ENCODE results near the gene CENPM.
"Not testable (repeated sequence)": the region's sequence is repeated elsewhere in the genome, so short reads cannot be mapped to it uniquely, and the experiment has no call there.

Gene CENPM

DNA sequence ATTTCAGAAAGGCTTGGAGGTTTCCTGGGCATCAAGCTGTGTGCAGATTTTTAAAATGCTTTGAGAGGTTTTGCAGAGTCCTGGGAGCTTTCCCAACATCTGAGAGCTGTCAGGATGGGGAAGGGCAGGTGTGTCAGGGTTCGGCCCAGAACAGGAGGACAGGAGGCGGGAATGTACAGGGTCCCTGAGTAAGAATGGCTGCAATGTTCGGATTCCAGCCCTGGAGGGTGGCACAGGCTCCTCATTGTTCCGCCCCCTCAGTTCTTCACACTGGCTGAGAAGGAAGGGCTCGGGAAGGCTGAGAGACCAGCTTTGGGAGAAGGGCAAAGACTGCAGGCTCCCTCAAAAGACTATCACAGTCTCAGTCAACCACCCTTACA is 17.1 kb upstream of the CENPM start:
- H3K27me3 ChIP-seq (ENCODE audit: low read depth, low read length): no peaks in the 10 kb centered on the region
- H3K27ac ChIP-seq (ENCODE audit: low read length): no peak overlapping the region
- no peaks in the 10 kb centered on the region for H3K4me1 ChIP-seq (ENCODE audit: control insufficient read depth in 1 of 2, insufficient read depth in 2 of 2, low read length in 2 of 2)
- no peaks in the 10 kb centered on the region for H3K9me3 ChIP-seq (ENCODE audit: control insufficient read depth in 1 of 2, low read length in 2 of 2)
- H3K4me3 ChIP-seq (ENCODE audit: low read depth in 1 of 2, low read length in 2 of 2): no peak overlapping the region
- no peaks in the 10 kb centered on the region for H3K36me3 ChIP-seq (ENCODE audit: control insufficient read depth in 1 of 2, insufficient read depth in 2 of 2, low read length in 2 of 2)

- Histone ChIP-seq H3K27me3 (ENCODE audit: low read depth, low read length) (no peaks in the 10 kb centered on the region), H3K27ac (ENCODE audit: low read length) (no peak overlapping the region), H3K9me3 (ENCODE audit: control insufficient read depth in 1 of 2, low read length in 2 of 2) (no peaks in the 10 kb centered on the region), H3K4me3 (ENCODE audit: low read depth in 1 of 2, low read length in 2 of 2) (no peak overlapping the region), H3K36me3 (ENCODE audit: control insufficient read depth in 1 of 2, insufficient read depth in 2 of 2, low read length in 2 of 2) (no peaks in the 10 kb centered on the region), H3K4me1 (ENCODE audit: control insufficient read depth in 1 of 2, insufficient read depth in 2 of 2, low read length in 2 of 2) (no peaks in the 10 kb centered on the region)
Observed at GRCh38 chr22:41963453-41964111, 16.6 kb upstream of the CENPM start.

GRCh38 chr22:41957941-41958556 is 11.1 kb upstream of the CENPM start:
- H3K27me3 ChIP-seq (ENCODE audit: low read depth, low read length): no peaks in the 10 kb centered on the region
- H3K27ac ChIP-seq (ENCODE audit: low read length): no peak overlapping the region
- no peak overlapping the region for H3K4me3 ChIP-seq (ENCODE audit: low read depth in 1 of 2, low read length in 2 of 2)
- peaks cover 0 to 5% of the 10 kb centered on the region in 2 donors for H3K4me1 ChIP-seq (ENCODE audit: control insufficient read depth in 1 of 2, insufficient read depth in 2 of 2, low read length in 2 of 2)
- no peaks in the 10 kb centered on the region for H3K9me3 ChIP-seq (ENCODE audit: control insufficient read depth in 1 of 2, low read length in 2 of 2)
- H3K36me3 ChIP-seq (ENCODE audit: control insufficient read depth in 1 of 2, insufficient read depth in 2 of 2, low read length in 2 of 2): no peaks in the 10 kb centered on the region

DNA sequence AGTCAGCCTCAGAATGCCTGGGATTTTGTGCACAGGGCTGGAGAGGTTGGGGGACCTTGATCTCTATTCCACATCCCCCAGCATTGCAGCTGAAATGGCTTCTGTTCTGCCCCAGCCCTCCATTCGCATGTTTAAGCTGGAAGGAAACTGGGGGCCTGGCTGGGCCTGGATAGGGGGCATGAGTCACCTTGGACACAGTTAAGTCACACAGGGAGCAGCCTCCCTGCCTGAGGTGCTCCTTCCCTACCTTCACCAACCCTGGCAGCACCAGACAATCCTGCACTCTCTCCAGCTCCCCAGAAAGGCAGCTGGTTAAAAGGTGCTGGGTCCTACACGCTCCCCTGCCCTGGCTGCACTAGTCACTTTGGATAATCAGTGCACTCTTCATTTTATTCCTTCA is 5.8 kb upstream of the CENPM start:
- no peak overlapping the region for H3K27ac ChIP-seq (ENCODE audit: low read length)
- H3K27me3 ChIP-seq (ENCODE audit: low read depth, low read length): no peaks in the 10 kb centered on the region
- H3K36me3 ChIP-seq (ENCODE audit: control insufficient read depth in 1 of 2, insufficient read depth in 2 of 2, low read length in 2 of 2): no peaks in the 10 kb centered on the region
- H3K4me1 ChIP-seq (ENCODE audit: control insufficient read depth in 1 of 2, insufficient read depth in 2 of 2, low read length in 2 of 2): peaks cover 0 to 5% of the 10 kb centered on the region in 2 donors
- H3K4me3 ChIP-seq (ENCODE audit: low read depth in 1 of 2, low read length in 2 of 2): no peak overlapping the region
- no peaks in the 10 kb centered on the region for H3K9me3 ChIP-seq (ENCODE audit: control insufficient read depth in 1 of 2, low read length in 2 of 2)

GRCh38 chr22:41951898-41952474 is 5.0 kb upstream of the CENPM start, which contains the start of gene SMIM45:
TSS of gene SMIM45 (plus strand) at chr22:41952150.
- Histone ChIP-seq H3K9me3 (ENCODE audit: control insufficient read depth in 1 of 2, low read length in 2 of 2) (no peaks in the 10 kb centered on the region), H3K27ac (ENCODE audit: low read length) (no peak within 1 kb of the TSS), H3K4me3 (ENCODE audit: low read depth in 1 of 2, low read length in 2 of 2) (no peak within 1 kb of the TSS), H3K36me3 (ENCODE audit: control insufficient read depth in 1 of 2, insufficient read depth in 2 of 2, low read length in 2 of 2) (no peaks in the 10 kb centered on the region), H3K4me1 (ENCODE audit: control insufficient read depth in 1 of 2, insufficient read depth in 2 of 2, low read length in 2 of 2) (no peaks in the 10 kb centered on the region), H3K27me3 (ENCODE audit: low read depth, low read length) (no peaks in the 10 kb centered on the region)

DNA sequence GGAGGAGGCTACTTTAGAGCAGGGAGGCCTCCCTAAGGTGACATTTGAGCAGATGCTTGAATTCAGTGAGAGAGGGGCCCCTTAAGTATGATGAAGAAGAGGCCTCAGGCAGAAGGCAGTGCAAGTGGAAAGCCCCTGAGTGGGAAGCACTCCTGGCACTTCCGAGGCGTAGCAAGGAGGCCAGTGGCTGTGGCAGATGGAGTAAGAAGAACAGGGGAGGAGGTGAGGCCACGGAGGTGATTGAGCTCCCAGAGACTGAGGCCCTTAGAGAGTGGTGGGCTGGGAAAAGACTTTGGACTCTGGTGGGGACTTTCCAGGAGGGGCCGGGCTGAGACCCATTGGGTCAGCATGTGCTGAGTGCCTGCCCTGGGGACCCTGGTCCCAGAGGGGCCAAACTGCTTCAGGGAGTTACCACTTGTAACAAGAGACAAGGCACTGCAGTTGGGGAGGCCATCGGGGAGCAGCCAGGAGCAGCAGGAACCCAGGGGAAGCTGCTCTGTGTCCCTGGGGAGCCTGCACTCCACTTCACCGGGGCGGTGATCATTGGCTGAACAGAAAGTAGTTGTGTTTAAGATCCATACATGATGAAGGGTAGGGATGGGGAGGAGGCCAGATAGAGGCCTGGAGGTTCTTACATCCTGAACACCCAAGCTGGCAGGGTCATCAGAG is 2.5 kb upstream of the CENPM start:
- no peak overlapping the region for H3K27ac ChIP-seq (ENCODE audit: low read length)
- no peaks in the 10 kb centered on the region for H3K9me3 ChIP-seq (ENCODE audit: control insufficient read depth in 1 of 2, low read length in 2 of 2)
- no peak overlapping the region for H3K4me3 ChIP-seq (ENCODE audit: low read depth in 1 of 2, low read length in 2 of 2)
- no peaks in the 10 kb centered on the region for H3K36me3 ChIP-seq (ENCODE audit: control insufficient read depth in 1 of 2, insufficient read depth in 2 of 2, low read length in 2 of 2)
- H3K27me3 ChIP-seq (ENCODE audit: low read depth, low read length): no peaks in the 10 kb centered on the region
- H3K4me1 ChIP-seq (ENCODE audit: control insufficient read depth in 1 of 2, insufficient read depth in 2 of 2, low read length in 2 of 2): peaks cover 4 to 9% of the 10 kb centered on the region in 2 donors

DNA sequence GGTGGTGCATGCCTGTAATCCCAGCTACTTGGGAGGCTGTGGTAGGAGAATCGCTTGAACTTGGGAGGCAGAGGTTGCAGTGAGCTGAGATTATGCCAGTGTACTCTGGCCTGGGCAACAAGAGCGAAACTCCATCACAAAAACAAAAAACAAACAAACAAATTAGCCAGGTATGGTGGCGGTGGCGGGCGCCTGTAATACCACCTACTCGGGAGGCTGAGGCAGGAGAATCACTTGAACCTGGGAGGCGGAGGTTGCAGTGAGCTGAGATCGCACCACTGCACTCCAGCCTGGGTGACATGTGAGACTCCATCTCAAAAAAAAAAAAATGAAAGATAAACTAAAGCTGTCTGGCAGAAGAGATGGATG is 2.0 kb upstream of the CENPM start:
- not testable (repeated sequence) for H3K36me3 ChIP-seq (ENCODE audit: control insufficient read depth in 1 of 2, insufficient read depth in 2 of 2, low read length in 2 of 2); H3K27me3 ChIP-seq (ENCODE audit: low read depth, low read length); H3K9me3 ChIP-seq (ENCODE audit: control insufficient read depth in 1 of 2, low read length in 2 of 2); H3K4me1 ChIP-seq (ENCODE audit: control insufficient read depth in 1 of 2, insufficient read depth in 2 of 2, low read length in 2 of 2); H3K4me3 ChIP-seq (ENCODE audit: low read depth in 1 of 2, low read length in 2 of 2); H3K27ac ChIP-seq (ENCODE audit: low read length)

GRCh38 chr22:41948142-41948541 is 1.2 kb upstream of the CENPM start:
- Histone ChIP-seq H3K9me3 (ENCODE audit: control insufficient read depth in 1 of 2, low read length in 2 of 2) (no peaks in the 10 kb centered on the region), H3K27ac (ENCODE audit: low read length) (no peak overlapping the region), H3K27me3 (ENCODE audit: low read depth, low read length) (no peaks in the 10 kb centered on the region), H3K4me1 (ENCODE audit: control insufficient read depth in 1 of 2, insufficient read depth in 2 of 2, low read length in 2 of 2) (peaks cover 4 to 9% of the 10 kb centered on the region in 2 donors), H3K36me3 (ENCODE audit: control insufficient read depth in 1 of 2, insufficient read depth in 2 of 2, low read length in 2 of 2) (no peaks in the 10 kb centered on the region), H3K4me3 (ENCODE audit: low read depth in 1 of 2, low read length in 2 of 2) (no peak overlapping the region)

DNA sequence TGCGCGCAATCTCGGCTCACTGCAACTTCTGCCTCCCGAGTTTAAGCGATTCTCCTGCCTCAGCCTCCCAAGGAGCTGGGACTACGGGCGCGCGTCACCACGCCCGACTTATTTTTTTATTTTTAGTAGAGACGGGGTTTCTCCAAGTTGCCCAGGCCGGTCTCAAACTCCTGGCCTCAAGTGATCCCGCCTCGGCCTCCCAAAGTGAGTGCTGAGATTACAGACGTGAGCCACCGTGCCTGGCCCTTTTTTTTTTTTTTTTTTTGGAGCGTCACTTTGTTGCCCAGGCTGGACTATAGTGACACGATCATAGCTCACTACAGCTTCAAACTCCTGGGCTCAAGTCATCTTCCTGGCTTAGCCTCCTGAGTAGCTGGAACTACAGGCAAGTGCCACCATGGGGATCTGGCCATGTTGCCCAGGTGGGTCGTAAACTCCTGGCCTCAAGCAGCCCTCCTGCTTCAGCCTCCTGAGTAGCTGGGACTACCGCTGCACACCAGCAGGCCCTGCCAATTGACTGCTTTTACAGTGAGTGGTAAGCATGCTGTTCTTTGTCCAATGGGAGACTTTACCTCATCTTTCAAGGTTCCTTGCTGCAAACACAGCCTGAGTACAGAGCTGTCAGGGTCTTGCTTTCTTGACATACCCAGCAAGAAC is 600 bp upstream of the CENPM start:
- Histone ChIP-seq H3K27me3 (ENCODE audit: low read depth, low read length) (no peaks in the 10 kb centered on the region), H3K27ac (ENCODE audit: low read length) (no peak overlapping the region), H3K4me3 (ENCODE audit: low read depth in 1 of 2, low read length in 2 of 2) (peak overlapping the region; percentile 74 to 96), H3K4me1 (ENCODE audit: control insufficient read depth in 1 of 2, insufficient read depth in 2 of 2, low read length in 2 of 2) (peaks cover 4 to 9% of the 10 kb centered on the region in 2 donors), H3K9me3 (ENCODE audit: control insufficient read depth in 1 of 2, low read length in 2 of 2) (no peaks in the 10 kb centered on the region), H3K36me3 (ENCODE audit: control insufficient read depth in 1 of 2, insufficient read depth in 2 of 2, low read length in 2 of 2) (no peaks in the 10 kb centered on the region)

DNA sequence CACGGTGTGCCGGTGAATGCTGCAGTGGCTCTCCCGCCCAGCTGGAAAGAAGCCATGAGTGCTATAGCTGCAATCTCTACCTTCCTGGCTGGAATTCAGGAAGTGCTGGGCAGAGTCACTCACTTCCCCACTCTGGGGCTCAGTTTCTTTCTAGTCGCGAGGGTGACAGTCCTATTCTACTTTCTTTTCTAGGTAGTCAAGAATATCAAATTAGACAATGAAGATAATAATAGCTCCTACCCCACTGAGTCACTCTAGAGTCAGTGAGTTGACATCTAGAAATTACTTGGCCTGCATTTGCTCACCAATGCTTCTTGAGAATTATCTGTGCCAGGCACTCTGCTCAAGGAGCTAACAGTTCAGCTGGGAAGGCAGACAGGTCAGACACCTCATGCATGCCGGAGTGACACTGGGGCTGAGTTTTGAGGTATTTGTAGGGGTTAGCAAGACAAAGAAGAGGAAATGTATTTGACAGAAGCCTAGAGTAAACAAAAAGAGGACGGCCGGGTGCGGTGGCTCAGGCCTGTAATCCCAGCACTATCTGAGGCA is 3.2 kb downstream of the CENPM start:
- no peak overlapping the region for H3K27ac ChIP-seq (ENCODE audit: low read length)
- peaks cover 9 to 16% of the 10 kb centered on the region in 2 donors for H3K4me1 ChIP-seq (ENCODE audit: control insufficient read depth in 1 of 2, insufficient read depth in 2 of 2, low read length in 2 of 2)
- H3K4me3 ChIP-seq (ENCODE audit: low read depth in 1 of 2, low read length in 2 of 2): no peak overlapping the region

More for the DNA sequence above, 3.2 kb downstream of the CENPM start:
- no peaks in the 10 kb centered on the region for H3K9me3 ChIP-seq (ENCODE audit: control insufficient read depth in 1 of 2, low read length in 2 of 2)
- H3K27me3 ChIP-seq (ENCODE audit: low read depth, low read length): no peaks in the 10 kb centered on the region
- no peaks in the 10 kb centered on the region for H3K36me3 ChIP-seq (ENCODE audit: control insufficient read depth in 1 of 2, insufficient read depth in 2 of 2, low read length in 2 of 2)
